CD4-positive, alpha-beta T cell treated with Interleukin-1 beta for 1 hour (primary cell): Measurements from ENCODE around the gene DDX23.

Experiments used
- DNase-seq, 2 donors: peaks; one replicate each; pipeline ENCODE4 v3.0.0-alpha.2; 2020 to 2022

Gene DDX23

DNA sequence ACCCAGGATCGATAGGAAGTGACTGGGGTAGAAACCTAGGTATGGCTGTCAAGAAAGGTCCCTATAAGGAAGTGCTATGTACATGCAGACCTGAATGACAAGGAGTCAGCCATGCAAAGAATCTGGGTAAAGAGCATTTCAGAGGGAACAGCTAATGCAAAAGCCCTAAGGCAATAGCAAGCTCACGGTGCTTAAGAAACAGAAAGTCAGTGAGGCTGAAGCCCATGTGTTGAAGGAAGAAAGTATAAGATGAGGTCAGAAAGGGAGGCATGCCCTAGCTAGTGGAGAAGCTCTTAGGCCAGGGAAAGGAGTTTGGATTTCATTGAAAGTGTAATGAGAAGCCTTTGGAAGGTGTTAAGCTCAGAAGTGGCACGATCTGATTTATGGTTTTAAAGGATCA is 57.1 kb downstream of the DDX23 start:
- no peak for DNase-seq

DNA sequence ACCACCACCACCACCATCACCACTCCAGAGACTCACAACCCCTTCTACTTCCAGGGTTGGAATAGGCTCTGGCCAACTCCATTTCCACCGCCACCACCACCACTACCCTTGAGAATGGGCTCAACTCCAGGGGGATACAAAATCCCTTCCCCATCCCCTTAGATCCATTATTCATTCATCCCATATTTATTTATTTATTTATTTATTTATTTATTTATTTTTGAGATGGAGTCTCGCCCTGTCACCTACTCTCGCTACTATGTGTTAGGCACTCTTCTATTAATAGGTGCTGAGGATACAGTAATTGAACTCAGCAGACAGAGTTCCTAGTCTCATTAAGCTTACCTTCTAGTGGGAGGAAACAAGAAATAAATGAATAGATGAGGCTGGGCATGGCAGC is 58.3 kb downstream of the DDX23 start:
- DNase-seq: no peak

GRCh38 chr12:48789858-48790326 is 62.1 kb downstream of the DDX23 start:
- no peak for DNase-seq

- no peak for DNase-seq
Measured at GRCh38 chr12:48788854-48789775, 62.8 kb downstream of the DDX23 start, which contains the start of gene ADCY6. TSS of gene ADCY6 (minus strand) at chr12:48789089. CDS start at chr12:48783434, 5,655 bp downstream.

DNA sequence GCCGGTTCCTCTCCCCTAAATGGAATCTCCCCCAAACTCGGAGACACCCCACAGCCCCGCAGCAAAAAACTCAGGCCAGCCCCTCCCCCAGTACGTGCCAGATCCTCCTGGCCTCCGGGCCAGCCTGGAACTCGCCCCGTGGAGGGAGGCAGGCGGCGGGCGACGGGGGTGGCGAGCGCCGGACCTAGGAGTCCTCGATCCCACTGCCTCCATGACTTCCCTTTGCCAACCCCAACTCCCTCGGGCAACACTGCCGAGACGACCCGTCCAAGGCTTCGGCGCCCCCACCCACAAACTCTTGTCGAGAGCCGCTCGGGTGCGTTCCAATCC is 63.5 kb downstream of the DDX23 start:
- no peak for DNase-seq

- DNase-seq: no peak
Measured at GRCh38 chr12:48787791-48788523, 64.0 kb downstream of the DDX23 start.

GRCh38 chr12:48786591-48787544 is 65.1 kb downstream of the DDX23 start:
- no peak for DNase-seq

GRCh38 chr12:48783432-48783831 is 68.5 kb downstream of the DDX23 start:
- no peak for DNase-seq

- no peak for DNase-seq
Measured at GRCh38 chr12:48782457-48783395, 69.2 kb downstream of the DDX23 start.

- DNase-seq: no peak
Measured at GRCh38 chr12:48781750-48782456, 70.1 kb downstream of the DDX23 start.

- DNase-seq: no peak
Measured at GRCh38 chr12:48780381-48781025, 71.5 kb downstream of the DDX23 start.

GRCh38 chr12:48779869-48780268 is 72.1 kb downstream of the DDX23 start:
- DNase-seq: no peak
